ENCODE measurements around the gene SLC35F4. TPM values are rescaled to one million over a fixed set of nuclear protein-coding genes. Genes with fewer than 3 reads are reported as not detected.

The SLC35F4 gene
- total and polyA plus RNA-seq, 8 donors = 0.11 to 0.30 (median 0.22) TPM; not detected in 2

DNA sequence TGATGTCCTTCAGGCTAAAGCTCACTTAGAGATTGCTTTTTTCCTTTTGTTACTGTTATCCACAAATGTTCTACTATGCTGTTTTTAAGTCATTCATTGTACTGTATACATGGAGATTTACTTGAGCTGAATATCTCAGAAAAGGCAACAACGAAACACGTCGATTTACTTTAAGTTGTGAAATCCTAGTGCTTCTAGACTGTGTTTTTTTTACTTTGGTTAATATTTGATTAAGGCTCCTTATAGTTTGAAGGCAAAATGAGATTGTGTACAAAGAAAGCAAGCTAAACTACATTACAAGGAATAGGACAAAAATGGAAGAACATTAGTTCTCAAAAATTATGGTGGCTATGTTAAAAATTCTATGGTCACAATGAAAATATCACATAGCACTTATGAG lies 114.5 kb downstream of the SLC35F4 start:
- peak in 1 of 4 donors; percentile 28 for DNase-seq
- intact Hi-C loops (cut with DNase I) = no loop called here
- H3K27me3 ChIP-seq = no peaks in the 10 kb centered on the region

DNA sequence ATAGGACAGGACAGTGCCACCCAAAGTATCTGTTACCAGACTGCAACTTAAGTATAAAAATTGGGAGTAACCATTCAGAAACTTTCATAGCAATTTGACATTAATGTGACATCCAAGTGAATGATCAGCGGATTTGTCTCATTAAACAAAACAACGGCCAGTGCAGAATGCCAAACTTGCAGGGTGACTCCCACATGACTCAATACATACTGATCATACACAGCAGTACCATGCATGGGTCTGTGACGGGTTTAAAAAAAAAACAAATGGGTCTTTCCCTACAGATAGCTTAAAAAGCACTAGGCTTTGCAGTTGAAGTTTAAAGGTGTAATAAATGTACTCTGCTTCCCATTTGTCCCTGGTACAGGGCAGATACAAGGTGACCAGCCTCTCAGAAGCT lies 116.6 kb downstream of the SLC35F4 start:
- no peak for DNase-seq
- Histone ChIP-seq H3K36me3 (no peaks in the 10 kb centered on the region), H3K4me3 (no peak overlapping the region), H3K4me1 (no peaks in the 10 kb centered on the region), H3K9me3 (peaks cover 0 to 5% of the 10 kb centered on the region in 2 donors), H3K27me3 (no peaks in the 10 kb centered on the region), H3K27ac (no peak overlapping the region)
- TF ChIP-seq CTCF (IDR thresholded peaks at IDR 0.05) = no peak
- no peak for ATAC-seq
- intact Hi-C loops (cut with DNase I) = no loop called here

More for the DNA sequence above, 114.5 kb downstream of the SLC35F4 start:
- Histone ChIP-seq H3K4me1 (no peaks in the 10 kb centered on the region), H3K9me3 (no peaks in the 10 kb centered on the region), H3K36me3 (no peaks in the 10 kb centered on the region), H3K4me3 (no peak overlapping the region), H3K27ac (no peak overlapping the region)
- peak; percentile 51 for ATAC-seq
- TF ChIP-seq CTCF (IDR thresholded peaks at IDR 0.05) = no peak

DNA sequence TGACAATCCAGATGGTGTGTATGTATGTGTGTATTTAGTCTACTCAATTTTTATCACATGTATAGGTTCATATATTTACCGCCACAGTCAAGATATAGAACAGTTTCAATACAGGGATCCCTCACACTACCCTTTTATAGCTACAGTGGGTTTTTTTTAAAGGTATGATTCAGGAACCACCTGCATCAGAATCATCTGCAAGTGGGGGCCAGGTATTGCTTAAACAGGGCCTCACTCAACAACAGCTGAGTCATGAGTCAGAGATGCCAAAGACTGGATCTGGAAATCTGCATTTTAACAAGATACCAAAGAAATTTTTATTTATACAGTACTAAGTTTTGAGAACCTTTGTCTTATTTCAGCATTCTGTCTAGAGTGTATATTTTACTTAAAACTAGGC lies 117.6 kb downstream of the SLC35F4 start:
- intact Hi-C loops (cut with DNase I) = no loop called here
- Histone ChIP-seq H3K4me3 (no peak overlapping the region), H3K27ac (no peak overlapping the region), H3K36me3 (no peaks in the 10 kb centered on the region), H3K9me3 (peaks cover 0 to 5% of the 10 kb centered on the region in 2 donors), H3K4me1 (no peaks in the 10 kb centered on the region), H3K27me3 (no peaks in the 10 kb centered on the region)
- no peak for TF ChIP-seq CTCF (IDR thresholded peaks at IDR 0.05)
- DNase-seq (no peak), ATAC-seq (no peak)

- no peaks in the 10 kb centered on the region for H3K4me1 ChIP-seq
- no peak overlapping the region for H3K27ac ChIP-seq
- no peak overlapping the region for H3K4me3 ChIP-seq
- peaks cover 0 to 5% of the 10 kb centered on the region in 2 donors for H3K9me3 ChIP-seq
- H3K36me3 ChIP-seq = no peaks in the 10 kb centered on the region
- H3K27me3 ChIP-seq = no peaks in the 10 kb centered on the region
- intact Hi-C loops (cut with DNase I) = no loop called here
- peak; percentile 74 for ATAC-seq
- peak in 2 of 4 donors; percentile 48 to 51 for DNase-seq
- TF ChIP-seq CTCF (IDR thresholded peaks at IDR 0.05) = no peak
Measured at GRCh38 chr14:57747036-57747435, 118.9 kb downstream of the SLC35F4 start.

- Histone ChIP-seq H3K4me1 (no peaks in the 10 kb centered on the region), H3K36me3 (no peaks in the 10 kb centered on the region), H3K4me3 (no peak overlapping the region), H3K9me3 (peaks cover 0 to 5% of the 10 kb centered on the region in 2 donors), H3K27ac (no peak overlapping the region), H3K27me3 (no peaks in the 10 kb centered on the region)
- TF ChIP-seq CTCF (IDR thresholded peaks at IDR 0.05) = no peak
- ATAC-seq = no peak
- intact Hi-C loops (cut with DNase I) = no loop called here
- no peak for DNase-seq
Measured at GRCh38 chr14:57746563-57746962, 119.3 kb downstream of the SLC35F4 start.
